Renal cortex interstitium (tissue), 11 donors: Measurements from ENCODE around the gene JPH4. TPM values are rescaled to one million over a fixed set of nuclear protein-coding genes. Genes with fewer than 3 reads are reported as not detected.

Experiments used
- DNase-seq, 11 donors: peaks; one replicate each; pipeline ENCODE4 v3.0.0-alpha.2; 2013; ENCODE audit warnings: low read depth in 9 of 11, low spot score in 4 of 11; ENCODE audit errors: extremely low read depth in 1 of 11
- polyA plus RNA-seq, 3 donors: library from polyadenylated mRNA; unstranded; fragments of 120-200 nt; gene quantifications; one replicate each; pipeline ENCODE4 v1.2.1, GENCODE V29; 2013; ENCODE audit not compliant: insufficient read length in 3 of 3

The JPH4 gene
- polyA plus RNA-seq, 3 donors, result 10.7 to 14.1 (median 11.6) TPM

- DNase-seq, result no peak
Observed at GRCh38 chr14:23558346-23559009, 20.1 kb downstream of the JPH4 start.

- DNase-seq, result no peak
Observed at GRCh38 chr14:23557946-23558345, 20.6 kb downstream of the JPH4 start.

GRCh38 chr14:23557521-23557920, 21.1 kb downstream of the JPH4 start:
- no peak for DNase-seq

DNA sequence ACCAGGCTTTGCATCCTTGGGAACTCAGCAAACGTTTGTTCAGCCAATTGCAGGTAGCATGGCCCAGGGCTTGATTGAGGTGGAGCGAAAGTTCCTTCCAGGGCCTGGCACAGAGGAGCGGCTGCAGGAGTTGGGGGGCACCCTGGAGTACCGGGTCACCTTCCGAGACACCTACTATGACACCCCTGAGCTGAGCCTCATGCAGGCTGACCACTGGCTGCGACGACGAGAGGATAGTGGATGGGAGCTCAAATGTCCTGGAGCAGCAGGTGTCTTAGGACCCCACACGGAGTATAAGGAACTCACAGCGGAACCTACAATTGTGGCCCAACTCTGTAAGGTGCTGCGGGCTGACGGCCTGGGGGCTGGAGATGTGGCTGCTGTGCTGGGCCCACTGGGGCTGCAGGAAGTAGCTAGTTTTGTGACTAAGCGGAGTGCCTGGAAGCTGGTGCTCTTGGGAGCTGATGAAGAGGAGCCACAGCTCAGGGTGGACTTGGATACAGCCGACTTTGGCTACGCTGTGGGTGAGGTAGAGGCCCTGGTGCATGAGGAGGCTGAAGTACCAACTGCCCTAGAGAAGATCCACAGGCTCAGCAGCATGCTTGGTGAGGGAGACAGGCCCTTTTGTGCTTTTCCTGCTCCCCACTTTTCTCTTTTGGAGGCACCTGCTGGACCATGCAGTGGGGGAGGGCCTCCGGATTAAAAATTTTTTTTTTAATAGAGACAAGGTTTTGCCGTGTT, 21.7 kb downstream of the JPH4 start:
- no peak for DNase-seq

DNA sequence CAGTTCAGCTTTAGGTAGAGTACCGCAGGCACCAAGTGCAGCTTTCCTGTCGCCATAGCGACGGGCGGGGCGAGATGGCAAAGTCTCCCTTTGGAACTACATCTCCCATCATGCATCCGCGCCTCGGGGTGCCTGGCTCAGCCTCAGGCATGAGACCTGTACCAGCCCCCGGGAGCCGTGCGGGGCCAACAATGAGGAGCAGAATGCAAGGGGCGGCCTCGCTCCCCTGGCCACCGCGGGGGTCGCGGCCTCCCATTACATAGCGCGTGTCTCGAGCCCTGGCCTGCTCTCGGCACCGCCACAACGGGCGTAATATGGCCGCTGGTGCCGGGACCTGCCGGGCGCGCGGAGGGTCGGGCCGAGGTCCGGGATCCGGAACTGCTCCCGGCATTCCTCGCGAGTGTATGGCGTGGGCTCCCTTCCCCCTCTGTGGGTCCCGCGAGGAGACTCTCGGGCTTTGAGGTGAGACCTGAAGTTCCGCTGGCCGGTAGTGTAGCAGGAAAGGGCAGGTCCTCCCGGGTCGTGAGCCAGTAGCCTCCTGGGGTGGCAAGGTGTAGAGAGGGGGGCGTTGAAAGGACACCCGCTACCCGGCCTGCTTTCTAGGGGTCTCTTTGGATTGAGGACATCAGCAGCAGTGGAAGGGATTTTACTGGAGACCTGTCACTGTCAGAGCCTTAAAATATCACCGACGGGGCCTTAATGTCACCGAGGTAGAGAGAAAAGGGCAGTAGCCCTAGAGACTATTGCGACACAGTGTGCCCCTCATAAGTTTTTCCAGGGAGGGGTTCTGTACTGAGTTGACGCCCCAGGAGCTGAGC, 22.5 kb downstream of the JPH4 start, which contains the start of gene THTPA:
THTPA (plus strand) TSS at position 390 of the 818 bp plus-strand sequence. CDS start 487 bp downstream, outside the sequence.
- peak in 6 of 11 donors; percentile 75 to 93 (median 83) for DNase-seq

GRCh38 chr14:23555533-23555881, 23.1 kb downstream of the JPH4 start:
- DNase-seq, result no peak

DNA sequence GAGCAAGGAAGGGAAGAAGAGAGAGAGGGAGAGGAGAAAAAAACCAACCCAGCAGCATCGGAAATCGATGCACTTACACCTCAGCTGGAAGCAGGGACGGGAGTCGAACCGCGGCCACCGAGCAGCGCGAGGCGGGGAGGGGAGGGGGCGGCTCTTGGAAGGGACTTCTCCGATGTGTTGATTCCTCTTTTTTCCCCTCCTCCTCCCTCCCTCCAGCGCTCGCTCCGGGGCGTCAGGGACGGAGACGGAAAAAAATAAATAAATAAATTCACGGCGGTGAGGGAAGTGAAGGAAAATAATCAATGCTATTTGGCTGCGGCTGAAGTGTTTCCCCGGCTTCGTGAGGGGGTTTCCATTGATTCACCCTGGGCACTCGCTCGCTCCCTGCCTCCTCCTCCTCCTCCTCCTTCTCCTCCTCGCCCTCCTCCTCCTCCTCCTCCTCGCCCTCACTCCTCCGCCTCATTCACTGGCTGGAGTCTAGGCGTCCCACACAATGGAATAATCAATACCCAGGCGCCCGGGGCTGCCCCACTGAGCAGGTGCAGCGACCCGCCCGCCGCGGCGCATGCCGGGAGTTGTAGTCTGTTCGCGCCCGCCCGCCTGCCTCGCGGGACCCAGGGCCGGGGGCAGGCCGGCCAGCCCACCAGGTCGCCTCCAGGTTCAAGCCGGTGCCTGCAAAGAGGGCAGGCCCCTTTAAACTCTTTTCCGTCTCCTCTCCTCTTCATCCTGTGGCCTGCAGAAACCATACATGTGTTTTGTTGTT, 27.1 kb downstream of the JPH4 start, which contains the start of gene ZFHX2:
ZFHX2 (minus strand) TSS at position 500 of the 763 bp plus-strand sequence. CDS start 16,440 bp downstream, outside the sequence.
- DNase-seq, result peak in 2 of 11 donors; percentile 58 to 70

DNA sequence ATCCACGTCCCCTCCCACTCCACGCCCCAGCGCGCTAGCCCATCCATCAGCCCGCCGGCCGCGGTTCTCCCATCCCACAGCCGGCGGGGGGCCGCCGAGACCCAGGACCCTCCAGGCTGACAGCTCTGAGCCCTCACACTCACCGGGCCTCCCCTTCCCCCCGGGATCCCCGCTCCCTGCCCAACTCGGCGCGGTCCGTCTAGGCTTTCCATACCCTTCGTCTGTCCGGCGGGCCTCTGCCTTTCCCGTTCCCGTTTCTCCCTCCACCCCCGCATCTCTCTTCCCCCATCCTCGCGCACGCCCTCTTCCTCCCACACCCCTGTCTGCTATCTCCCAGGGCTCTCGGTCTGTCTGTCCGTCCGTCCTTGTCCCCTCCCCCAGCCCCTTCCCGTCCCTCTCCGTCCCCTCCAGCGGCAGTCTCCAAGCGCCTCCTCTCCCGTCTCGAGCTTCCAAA, 27.8 kb downstream of the JPH4 start:
- DNase-seq, result no peak

DNA sequence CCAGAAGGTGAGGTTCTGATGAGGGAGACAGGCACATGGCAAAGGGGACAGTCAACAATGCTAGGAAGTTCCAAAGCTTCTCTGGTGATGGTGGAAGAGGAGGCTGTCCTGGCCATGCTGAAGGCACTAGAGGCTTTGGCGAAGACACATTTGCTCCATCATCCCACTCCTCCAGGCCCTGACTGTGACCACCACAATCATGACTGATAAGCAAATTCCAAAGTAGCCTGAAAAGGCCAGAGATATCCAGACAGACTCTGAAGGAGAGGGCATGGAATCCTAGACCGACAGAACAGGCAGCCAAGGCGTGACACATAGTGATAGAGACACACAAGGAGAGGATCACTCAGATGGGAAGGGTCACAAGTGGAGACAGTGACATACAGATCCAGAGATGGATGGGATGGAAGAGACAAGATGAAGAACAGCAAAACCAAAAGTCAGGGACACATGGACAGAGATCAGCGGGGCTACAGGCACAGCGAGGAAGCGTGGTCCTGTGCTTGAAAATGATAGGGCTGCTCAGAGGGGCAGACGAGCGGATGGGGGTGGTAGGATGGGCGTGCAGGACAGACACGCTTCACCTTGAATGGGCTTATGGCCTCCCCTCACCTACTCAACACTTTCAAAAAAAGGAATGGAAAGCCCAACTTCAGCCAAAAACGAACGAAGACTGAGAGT, 28.3 kb downstream of the JPH4 start:
- no peak for DNase-seq

DNA sequence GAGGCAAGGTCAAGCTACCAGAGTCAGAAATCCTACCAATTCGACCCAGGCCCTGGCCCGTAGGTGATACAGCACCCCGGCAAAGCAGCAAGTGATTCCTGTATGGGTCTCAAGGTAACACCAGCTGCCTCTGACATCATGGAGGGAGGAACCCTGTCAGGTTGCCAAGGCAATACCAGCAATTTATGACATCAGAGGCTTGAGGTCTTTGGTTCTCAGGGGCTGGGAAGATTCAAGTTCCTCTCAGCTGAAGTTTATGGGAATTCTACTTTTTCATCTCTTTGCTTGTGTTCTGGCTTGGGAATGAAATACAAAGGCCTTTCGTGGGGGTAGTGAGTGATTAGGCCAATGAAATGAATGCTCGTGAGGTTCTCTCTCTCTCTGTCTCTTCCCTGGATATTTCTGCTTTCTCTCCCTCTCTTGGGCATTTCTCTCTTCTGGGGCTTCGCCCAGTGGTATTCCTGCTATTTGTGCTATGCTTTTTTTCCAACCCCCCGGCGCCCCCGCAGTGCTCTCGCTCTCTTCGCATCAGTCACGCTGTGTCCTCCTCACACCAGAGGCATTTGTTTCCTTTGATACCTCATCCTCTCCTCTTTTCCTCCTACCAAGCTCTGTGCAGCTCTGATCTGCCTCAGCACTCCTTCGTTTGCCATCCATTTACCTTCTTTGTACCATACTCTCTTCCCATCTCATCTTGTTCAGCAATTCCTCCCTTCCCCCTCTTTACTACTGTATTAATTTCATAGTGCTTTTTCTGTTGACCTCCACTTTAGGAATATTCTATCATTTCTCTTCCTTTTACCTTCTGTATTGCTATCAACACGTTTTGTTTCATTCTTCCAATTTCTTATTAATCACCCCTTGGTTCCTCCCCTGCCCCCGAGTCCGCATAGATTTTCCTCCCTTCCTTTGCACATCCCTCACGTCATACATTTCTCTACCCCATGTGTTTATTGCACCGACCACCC, 30.0 kb downstream of the JPH4 start:
- no peak for DNase-seq

DNA sequence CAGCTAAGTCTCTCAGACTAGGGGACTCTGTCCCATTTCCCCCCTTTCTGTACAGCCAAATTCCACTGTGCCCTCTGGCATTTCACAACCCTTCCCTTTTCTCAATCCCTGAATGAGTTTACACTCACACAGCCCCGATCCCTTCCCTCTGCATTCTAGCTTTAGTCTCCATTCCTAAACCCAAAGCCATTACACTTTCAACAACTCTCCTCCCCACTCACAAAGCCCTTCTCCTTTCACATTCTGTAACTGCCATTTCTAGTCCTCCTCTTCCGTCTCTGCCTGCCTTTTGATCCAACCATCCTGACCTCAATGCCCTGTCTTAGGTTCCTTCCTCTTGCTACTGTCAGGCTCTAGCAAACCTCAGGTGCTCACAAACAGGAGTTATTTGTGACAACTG, 30.7 kb downstream of the JPH4 start:
- no peak for DNase-seq

DNA sequence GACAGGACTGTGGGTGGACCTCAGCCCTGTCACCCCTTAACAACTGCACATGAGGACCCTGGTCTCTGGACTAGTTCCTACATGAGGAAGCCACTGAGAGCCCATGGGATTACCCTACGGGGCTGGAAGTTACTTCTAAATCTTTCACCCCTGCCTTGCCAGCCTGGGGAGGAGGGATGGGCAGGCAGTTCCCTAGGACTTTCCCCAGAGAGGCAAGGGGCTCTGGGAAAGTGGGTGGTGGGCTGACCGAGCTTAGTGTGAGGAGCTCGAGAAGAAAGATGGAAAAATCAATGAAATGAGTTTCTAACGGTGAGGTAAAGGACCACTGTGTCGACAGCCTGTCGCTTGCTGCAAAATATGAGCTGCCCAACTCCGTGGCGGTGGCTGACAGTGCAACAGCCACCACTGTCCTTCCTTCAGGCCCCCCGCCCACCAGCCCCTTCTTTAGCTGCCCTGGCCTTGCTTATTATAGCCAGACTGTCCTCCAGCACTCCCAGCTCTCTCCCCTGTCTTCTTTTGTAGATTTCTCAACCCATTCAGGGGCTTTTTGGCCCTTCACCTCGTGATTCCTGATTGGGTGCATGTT, 32.0 kb downstream of the JPH4 start:
- DNase-seq, result no peak

DNA sequence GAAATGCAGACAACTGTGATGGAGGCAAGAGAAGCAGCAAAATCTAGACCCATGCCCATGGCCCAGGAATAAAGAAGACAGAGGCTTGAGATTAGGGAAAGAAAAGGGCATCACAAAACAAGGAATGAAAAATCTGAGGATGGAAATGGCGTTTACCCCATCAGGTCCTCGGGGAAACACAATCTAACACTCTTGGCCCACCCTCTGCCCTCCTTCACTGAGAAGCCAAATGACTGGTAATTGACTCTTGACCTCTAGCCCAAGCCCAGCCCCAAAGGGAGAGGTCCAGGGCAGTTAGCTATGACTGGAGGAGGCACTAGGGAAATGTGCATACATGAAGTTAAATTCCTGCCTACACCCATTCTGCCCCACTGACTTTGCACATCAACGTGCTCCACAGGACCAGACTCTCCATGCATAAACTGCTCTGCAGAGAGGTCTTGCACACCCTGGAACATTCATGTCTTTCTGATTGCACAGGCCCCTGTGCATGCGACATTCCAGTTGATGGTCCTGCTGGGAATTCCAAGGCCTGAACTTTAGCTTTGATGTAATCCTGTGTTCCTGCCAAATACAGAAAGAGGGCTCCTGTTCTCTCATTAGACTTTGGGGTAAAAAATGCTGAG, 32.7 kb downstream of the JPH4 start:
- no peak for DNase-seq

DNA sequence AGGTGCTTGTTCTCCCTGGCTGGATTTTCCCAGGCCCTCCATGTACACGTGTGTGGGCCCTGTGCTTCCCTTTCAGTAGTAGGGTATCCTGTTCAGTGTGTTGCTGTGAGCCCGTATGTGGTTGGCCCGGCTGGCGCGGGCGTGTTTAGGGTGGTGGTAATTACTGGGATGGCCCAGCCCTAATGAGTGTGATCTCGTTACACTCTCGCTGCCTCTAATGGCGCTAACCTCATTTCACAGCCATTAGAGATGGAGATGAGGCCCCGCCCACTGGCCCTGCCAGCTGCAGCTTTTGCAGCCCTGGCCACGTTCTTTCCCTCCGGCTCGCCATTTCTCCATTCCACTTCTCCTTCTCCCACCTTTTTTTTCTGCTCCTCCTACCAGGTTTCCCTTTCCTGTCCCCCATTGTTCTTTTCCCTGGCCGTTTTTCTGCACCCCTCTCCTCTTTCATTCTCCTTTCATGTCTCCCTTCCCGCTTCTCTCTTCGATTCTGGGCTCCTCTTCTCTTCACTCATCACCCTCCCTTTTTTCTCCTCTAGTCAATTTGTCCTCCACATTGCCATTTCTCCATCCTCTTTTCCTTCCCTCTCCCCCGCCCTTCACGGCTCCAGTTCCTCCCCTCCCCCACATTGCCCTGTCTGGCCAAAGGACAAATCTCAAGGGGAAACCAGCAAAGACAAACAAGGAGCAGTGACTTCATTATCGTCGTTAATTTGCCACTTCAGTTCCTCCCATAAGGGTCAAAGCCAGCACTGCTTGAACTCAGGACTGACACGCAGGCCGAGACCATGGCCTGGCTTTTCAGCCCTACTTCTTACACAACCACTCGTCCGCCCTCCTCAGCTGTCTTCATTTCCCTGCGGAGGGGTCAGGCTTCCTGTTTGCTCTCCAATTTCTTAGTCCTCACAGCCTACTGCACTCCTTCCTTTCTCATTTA, 33.8 kb downstream of the JPH4 start:
- DNase-seq, result no peak

DNA sequence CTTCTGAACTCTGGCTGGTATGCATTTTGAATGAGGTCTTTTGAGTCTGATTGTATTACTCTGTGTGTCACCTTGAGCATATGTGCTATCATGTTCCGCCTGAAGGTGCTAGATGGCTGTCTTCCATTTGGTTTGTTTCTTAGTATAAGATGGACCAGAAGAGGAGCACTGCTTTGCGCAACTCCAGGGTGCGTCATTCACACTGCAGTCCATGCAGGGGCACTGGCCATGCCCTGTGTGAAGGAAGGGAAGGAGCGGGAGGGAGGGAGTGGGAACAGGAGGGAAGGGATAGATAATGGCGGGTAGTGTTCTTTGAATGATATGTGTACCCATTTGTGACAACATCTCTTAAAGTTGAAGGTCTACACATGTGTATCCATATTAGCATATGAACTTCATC, 35.2 kb downstream of the JPH4 start:
- no peak for DNase-seq
